HG03045 (cell line): ENCODE measurements around the gene XKR7.
"Not testable (repeated sequence)": the region's sequence is repeated elsewhere in the genome, so short reads cannot be mapped to it uniquely, and the experiment has no call there.

Source experiments
- ATAC-seq: cut with Tn5 transposase; IDR thresholded peaks from one replicate; pipeline ENCODE4 v1.9.1; 2021; ENCODE audit warnings: mild to moderate bottlenecking, moderate library complexity; ENCODE audit not compliant: unreplicated experiment

Gene XKR7, protein sequence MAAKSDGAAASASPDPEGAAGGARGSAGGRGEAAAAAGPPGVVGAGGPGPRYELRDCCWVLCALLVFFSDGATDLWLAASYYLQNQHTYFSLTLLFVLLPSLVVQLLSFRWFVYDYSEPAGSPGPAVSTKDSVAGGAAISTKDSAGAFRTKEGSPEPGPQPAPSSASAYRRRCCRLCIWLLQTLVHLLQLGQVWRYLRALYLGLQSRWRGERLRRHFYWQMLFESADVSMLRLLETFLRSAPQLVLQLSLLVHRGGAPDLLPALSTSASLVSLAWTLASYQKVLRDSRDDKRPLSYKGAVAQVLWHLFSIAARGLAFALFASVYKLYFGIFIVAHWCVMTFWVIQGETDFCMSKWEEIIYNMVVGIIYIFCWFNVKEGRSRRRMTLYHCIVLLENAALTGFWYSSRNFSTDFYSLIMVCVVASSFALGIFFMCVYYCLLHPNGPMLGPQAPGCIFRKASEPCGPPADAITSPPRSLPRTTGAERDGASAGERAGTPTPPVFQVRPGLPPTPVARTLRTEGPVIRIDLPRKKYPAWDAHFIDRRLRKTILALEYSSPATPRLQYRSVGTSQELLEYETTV

DNA sequence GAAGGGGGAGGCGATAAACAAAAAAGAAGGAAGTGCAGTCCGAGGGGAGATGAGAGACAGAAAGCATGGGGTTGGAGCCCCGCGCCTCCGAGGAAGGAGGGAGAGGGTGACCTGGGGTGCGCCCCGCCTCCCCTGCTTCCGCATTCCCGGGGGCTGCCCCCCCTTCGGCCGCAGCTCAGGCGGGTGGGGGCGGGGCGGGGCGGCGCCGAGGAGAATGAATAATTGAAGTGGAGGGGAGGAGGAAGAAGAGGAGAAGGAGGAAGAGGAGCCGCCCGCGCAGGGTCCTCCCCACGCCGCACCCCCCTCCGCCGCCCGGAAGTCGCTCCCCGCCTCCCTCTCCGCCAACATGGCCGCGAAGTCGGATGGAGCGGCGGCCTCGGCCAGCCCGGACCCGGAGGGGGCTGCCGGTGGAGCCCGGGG lies at the start of gene XKR7:
Gene XKR7, plus strand, starts transcription at position 322 of the 420 bp plus-strand sequence. Its CDS starts 25 bp downstream, at position 347.
- no peak for ATAC-seq

DNA sequence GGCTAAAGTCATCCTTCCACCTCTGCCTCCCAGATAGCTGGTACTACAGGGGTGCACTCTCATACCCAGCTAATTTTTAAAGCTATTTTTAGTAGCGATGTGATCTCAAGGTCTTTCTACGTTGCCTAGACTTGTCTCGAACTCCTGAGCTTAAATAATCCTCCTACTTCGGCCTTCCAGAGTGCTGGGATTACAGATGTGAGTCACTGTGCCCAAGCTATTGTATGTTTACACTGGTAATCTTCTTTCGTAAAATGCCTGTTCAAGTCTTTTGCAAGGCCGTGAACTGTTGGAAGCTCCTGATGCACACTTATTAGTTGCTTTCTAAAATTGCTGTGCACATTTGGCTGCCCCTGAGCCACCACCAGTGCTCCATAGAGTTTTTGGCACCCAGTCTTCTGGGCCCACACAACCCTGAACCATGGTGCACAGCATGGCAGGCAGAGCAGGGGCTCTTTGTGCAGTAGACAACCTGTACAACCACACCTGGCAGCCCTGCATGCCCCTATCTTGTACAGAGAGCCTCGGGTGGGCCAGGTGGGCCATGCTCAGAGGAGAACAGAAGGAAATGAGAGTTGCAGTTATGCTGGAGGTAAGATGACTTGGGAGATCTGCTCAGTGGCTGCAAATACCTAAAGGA lies 49.4 kb upstream of the XKR7 start:
- no peak for ATAC-seq

DNA sequence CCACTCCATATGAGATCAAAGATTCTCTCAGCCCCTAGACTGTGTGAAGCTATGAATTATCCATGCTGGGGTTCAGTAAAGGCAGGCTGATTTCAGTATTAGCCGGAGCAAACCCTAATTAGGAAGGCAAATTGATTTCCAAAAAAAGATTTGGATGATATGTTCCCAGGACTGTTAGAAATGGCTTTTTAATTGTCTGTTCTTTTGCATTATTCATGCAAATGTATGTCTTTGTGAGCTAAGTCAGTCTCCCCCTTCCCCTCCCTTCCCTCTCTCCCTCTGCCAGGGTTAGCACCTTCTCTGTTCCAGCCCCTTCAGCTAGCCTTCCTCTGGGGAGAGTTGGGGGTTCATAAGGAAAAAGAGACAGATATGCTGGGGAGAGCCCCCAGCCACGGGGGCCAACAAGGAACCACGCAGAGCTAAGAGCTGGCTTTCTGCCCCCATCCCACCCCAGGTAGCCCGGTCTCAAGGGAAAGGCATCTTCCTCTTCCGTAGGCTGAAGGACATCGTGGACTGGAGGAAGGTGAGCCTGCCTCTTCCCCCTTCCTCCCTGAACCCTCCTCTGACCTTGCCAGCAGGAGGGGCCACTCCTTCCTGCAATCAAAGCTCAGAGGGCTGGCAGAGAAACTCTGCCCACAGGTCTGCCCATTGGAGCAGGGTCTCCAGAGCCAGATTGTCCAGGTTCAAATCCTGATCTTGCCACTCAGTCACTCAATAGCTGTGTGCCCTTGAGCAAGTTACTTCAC lies 48.4 kb upstream of the XKR7 start:
- no peak for ATAC-seq

DNA sequence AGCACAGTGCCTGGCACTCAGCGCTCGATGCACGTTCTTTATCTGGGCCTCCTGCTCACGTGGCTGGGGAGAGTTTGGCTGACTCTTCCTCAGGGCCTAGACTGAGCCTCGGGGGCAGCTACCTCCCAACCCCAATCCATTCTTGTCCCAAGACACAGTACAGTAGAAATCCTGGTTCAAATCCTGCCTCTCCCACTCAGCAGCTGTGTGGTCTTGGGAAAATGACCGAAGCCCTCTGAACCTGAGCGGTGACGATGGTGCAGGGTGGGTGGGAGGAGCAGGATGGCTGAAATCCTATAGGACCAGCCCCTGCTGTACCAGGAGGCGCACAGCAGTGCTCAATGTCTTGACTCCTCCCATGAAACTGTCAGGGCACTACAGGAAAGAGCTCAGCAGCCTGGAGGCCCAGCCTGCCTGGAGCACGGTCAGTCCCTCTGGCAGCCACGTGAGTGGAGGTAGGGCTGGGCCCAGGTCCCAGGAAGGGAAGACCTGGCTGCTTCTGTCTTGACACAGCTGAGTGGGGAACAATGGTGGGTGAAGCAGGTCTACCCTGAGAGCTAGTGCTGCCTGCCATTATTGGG lies 47.6 kb upstream of the XKR7 start:
- ATAC-seq, result no peak

DNA sequence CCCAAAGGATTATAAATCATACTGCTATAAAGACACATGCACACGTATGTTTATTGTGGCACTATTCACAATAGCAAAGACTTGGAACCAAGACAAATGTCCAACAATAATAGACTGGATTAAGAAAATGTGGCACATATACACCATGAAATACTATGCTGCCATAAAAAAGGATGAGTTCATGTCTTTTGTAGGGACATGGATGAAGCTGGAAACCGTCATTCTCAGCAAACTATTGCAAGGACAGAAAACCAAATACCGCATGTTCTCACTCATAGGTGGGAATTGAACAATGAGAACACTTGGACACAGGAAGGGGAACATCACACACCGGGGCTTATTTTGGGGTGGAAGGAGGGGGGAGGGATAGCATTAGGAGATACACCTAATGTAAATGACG lies 46.5 kb upstream of the XKR7 start:
- ATAC-seq, result not testable (repeated sequence)

DNA sequence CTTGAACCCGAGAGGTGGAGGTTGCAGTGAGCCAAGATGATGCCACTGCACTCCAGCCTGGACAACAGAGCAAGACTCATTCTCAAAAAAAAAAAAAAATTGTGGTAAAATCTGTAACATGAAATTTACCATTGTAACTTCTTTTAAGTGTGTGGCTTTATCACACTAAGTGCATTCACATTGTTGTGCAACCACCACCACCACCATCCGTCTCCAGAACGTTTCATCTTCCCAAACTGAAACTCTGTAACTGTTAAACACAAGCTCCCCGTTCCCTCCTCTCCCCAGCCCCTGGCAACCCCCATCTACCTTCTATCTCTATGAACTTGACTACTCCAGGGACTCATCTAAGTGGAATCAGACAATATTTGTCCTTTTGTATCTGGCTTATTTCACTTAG lies 45.8 kb upstream of the XKR7 start:
- no peak for ATAC-seq

DNA sequence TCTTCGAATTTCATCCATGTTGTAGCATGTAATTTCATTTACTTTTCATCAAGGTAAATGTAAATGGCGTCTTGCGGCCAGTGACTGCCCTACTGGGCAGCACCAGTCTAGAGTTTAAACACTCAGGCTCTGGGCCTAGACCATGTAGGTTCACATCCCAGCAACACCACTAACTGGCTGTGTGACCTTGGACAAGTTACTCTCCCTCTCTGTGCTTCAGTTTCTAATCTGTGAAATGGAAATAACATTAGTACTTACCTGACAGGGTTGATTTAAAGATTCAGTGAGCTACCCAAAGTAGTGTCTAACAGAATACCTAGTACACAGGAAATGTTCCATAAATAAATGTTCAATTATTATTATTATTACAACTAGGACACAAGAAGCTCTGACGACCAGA lies 45.4 kb upstream of the XKR7 start:
- no peak for ATAC-seq

DNA sequence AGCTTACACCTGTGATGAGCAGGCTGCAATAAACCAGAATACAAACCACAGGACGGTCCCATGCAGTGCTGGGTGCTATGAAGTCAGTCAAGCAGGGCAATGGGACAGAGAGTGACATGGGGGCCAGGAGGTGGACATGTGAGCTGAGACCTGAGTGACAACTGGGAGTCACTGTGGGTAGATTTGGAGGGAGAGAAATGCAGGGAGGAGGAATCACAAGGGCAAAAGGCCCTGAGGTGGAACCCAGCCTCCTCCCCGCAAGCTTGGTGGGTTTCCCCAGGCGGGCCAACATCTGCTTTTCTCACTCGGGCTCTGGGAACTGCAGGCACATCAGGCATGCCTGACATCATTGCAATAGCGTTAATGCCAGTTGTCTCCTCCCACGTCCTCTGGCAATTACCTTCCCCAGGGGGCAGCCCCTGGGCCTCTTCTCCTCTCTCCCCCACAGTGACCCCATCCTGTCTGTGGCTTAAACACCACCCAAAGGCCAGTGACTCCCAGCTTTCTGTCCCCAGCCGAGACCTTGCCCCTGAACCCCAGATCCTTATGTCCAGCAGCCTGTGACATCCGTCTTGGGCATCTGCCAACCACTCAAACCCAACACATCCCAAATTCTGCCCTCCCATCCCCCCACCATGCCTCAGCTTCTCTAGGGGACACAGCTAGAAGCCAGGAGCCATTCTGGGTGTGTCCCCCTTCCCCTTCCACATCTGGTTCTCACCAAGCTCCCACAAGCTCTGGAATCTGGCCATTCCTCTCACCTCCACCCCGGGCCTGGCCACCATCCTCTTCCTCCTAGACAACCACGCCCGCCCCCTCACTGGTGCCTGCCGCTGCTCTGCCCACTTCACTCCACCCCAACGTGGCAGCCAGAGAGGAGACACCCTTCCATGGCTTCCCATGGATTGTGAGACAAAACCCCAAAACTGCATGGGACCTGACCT lies 44.3 kb upstream of the XKR7 start:
- peak; percentile 68 for ATAC-seq

DNA sequence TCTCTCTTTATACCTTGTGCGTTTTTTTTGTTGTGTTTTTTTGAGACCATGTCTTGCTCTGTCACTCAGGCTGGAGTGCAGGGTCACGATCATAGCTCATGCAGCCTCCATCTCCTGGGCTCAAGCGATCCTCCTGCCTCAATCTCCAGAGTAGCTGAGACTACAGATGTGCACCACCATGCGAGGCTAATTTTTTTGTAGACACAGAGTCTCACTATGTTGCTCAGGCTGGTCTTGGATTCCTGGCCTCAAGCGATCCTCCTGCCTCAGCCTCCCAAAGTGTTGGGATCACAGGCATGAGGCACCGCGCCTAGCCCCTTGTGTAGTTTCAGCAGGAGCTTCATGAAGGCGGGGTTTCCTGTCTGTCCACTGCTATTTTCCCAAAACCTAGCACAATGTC lies 43.4 kb upstream of the XKR7 start:
- no peak for ATAC-seq

DNA sequence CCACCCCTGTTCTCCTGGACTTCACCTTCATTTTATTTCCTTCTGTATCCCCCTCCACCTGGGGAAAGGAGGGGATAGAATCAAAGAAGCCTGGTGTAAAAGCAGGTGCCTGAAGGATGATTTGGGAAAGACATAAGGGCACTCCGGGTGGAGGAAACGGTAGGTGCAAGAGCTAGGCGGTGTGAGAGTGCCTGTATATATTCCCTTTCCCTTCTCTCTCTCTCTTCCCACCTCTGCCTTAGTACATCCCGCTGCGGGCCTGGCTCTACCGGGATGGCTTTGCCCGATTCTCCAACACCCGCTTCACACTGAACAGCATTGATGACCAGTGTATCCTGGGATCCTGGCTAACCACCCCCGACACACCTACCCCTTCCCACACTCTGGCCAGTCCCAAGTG lies 42.3 kb upstream of the XKR7 start:
- no peak for ATAC-seq

DNA sequence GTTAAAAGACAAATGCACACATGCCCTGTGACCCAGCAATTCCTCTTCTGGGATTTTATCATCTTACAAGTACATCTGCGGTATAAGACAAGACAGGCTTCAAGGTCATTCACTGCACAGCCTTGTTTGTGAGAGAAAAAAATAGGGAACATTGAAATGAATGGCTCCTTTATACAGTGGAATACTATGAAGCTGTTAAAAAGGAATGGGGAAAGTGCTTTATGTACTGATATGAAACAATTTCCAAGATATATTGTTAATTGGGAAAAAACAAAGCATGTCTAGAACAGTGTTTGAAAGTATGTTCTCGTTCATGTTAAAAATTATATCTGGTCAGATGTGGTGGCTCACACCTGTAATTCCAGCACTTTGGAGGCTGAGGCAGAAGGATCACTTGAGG lies 41.5 kb upstream of the XKR7 start:
- no peak for ATAC-seq

DNA sequence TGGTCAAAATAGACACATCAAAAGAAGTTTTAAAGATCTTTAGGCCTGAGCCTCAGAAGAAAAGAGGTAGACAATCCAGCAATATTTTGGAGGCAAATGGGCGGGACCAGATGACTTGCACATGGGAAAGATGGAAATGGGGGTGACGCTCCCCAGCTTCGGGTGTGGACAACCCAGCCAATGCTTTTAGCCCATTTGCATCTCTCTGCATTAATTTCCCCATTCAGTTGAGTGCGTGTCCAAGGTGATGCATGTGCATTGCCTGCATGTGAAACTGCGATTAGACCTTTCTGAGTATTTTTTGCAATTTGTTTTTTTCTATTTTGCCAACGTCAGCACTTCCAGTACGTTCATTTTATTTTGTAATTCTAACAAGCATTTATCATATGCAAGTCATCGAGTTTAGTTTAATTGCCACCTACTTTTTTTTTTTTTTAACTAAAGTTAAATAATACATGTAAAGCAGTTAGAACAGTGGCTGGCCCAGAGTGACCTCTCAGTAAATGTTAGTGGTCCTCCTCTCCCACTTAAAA lies 40.3 kb upstream of the XKR7 start:
- no peak for ATAC-seq

DNA sequence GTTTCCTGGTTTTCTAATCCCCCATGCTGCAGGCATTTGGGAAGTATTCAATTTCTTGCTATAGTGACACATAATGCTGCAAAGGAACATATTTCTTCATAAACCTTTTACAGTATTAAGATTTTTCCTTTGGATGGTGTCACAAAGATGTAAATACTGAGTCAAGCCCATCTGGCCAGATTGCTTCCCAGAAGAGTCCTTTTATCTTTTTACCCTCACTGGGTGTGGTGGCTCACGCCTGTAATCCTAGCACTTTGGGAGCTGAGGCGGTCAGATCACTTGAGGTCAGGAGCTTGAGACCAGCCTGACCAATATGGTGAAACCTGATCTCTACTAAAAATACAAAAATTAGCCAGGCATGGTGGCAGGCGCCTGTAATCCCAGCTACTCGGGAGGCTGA lies 38.3 kb upstream of the XKR7 start:
- ATAC-seq, result not testable (repeated sequence)

DNA sequence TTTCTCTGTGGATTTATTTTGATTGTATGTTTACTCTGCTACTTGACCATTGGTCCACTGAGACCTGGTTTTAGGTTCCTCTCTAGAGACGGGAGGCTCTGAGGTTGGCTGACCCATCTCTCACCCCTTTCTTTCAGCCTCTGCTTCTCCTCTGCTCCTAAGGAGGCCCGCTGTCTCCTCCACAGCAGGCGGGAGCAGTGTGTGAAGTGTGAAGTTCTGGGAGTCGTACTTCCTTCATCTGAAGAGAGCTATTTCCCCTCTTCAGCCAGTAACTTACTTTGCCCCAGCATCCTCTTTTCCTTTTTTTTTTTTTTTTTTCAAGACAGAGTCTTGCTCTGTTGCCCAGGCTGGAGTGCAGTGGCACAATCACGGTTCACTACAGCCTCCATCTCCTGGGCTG lies 37.2 kb upstream of the XKR7 start:
- no peak for ATAC-seq

DNA sequence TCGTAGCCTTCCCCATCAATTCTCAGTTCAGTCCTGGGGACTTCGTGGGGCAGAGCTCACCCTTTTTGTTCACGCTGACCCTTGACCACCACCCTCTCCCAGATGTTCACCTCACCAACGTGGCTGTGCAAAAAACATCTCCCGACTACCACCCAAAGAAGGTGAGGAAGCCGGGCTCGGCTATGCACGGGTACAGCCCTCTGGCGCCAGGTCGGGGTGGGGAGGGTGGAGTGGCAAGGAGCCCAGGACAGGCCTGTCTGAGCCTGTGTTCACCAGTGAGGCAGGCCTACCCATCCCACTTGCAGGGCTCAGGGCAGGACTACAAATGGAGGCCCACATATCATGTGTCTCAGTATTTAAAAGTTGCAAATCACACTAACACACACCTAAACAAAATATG lies 34.3 kb upstream of the XKR7 start:
- no peak for ATAC-seq

DNA sequence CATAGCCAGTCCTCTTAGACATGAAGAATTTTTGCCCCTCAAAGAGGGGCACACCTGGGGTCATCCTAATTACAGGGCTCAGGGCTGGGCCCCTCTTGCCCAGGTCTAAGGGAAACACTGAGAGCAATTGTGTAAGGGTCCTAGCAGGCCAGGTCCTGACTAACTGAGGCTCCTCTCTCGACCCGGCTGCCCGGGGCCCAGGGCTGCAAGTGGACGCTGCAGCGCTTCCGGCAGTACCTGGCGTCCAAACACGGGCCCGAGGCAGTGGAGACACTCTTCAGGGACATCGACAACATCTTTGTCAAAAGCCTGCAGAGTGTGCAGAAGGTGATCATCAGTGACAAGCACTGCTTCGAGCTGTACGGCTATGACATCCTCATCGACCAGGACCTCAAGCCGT lies 33.5 kb upstream of the XKR7 start:
- no peak for ATAC-seq

DNA sequence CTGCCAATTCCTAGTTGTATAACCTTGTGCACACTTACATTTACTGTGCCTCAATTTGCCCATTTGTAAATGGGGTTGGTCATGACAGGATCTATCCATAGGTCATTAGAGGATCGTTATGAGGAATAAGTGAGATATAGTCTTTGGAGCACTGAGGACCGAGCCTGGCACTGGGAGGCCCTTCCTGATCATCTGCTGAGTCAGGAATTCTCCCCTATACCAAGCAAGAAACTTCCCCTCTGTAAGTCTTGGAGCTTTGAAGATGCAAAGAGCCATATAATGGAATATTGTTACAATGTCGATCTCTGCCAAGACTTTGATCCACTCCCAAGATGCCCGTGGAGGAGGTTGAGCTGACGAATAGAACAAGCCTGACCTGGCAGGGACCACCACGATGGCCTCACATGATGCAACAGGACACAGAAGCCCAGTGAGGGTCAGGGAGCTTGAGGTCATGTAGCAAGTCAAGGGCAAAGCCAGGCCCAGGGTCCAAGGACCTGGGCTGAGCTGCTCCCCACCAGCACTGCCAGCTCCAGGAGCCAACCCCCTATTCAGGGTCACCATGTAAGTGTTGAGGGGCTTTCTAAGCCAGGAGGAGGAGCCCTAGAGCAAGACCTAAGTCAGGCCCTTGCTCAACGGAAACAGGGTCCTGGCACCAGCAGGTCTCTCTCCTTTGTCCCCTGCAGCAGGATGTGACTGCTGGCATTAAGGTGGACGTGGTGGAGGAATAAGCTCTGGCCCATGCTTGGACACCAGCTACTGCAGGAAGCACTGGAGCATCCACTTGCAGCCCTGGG lies 32.8 kb upstream of the XKR7 start:
- no peak for ATAC-seq

DNA sequence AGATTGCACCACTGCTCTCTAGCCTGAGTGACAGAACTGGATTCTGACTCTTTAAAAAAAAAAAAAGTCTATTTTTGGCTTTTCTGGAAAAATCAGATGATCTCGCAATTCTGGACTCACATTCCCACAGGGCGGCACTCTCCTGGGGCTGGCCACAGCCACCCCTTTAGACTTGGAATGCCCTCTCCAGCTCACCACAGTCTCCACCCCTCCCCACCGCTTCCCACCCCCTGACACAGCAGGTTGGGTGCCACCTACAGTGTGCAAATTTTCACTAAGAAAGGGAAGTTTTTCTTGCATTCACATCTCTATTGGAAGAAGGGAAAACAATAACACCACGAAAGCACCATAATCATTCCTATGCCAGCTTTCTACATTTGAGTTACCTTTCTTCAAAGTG lies 31.5 kb upstream of the XKR7 start:
- ATAC-seq, result no peak

DNA sequence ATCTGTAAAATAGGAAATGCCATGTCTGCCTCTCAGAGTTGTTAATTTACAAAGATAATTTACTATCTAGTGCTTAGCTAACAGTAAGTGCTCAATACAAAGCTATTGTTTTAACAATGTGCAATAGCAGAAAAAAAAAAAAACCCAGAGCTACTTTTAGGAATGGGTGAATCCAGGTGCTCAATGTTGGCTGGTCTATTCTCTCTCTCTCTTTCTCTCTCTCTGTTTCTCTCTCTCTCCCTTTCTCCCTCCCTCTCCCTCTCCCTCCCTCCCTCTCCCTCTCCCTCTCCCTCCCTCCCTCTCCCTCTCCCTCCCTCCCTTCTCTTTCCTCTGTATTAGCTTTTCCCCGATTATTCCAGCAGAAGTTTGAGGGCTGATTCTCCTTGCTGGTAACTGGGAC lies 30.1 kb upstream of the XKR7 start:
- no peak for ATAC-seq
